ENCODE data around the gene GDI2. TPM values are rescaled to one million over a fixed set of nuclear protein-coding genes. Genes with fewer than 3 reads are reported as not detected.
A peak's percentile ranks its signal among the peaks of the same experiment; 100 is the strongest.
"Not testable (repeated sequence)": the region's sequence is repeated elsewhere in the genome, so short reads cannot be mapped to it uniquely, and the experiment has no call there.

GDI2 gene
- polyA plus RNA-seq: 100 to 1,000 TPM; 123 to 141 (median 140) TPM

- 0 to 1% (median 1%) methylated on average over 67 to 77 of the region's 77 CpGs for WGBS, 3 donors
- H3K27ac ChIP-seq (ENCODE audit: low read depth, low read length): peak within 1 kb of the TSS; percentile 88
Measured at GRCh38 chr10:5813341-5814109, at the start of gene GDI2. Gene GDI2 (minus strand): TSS chr10:5813434. CDS start chr10:5813258, 176 bp downstream.

- 95 to 98% (median 96%) methylated on average over 7 of the region's 7 CpGs for WGBS, 3 donors
- no peak overlapping the region for H3K27ac ChIP-seq (ENCODE audit: low read depth, low read length)
Measured at GRCh38 chr10:5862360-5862961, 49.2 kb upstream of the GDI2 start.

- 82 to 90% (median 87%) methylated on average over 7 of the region's 7 CpGs for WGBS, 3 donors
Measured at GRCh38 chr10:5860066-5860465, 46.8 kb upstream of the GDI2 start.

GRCh38 chr10:5858811-5859210 lies 45.6 kb upstream of the GDI2 start:
- H3K27ac ChIP-seq (ENCODE audit: low read depth, low read length): no peak overlapping the region
- WGBS, 3 donors: 86 to 95% (median 95%) methylated on average over 5 of the region's 5 CpGs

More at GRCh38 chr10:5860066-5860465, 46.8 kb upstream of the GDI2 start:
- H3K27ac ChIP-seq (ENCODE audit: low read depth, low read length): no peak overlapping the region

- no peak overlapping the region for H3K27ac ChIP-seq (ENCODE audit: low read depth, low read length)
- WGBS, 3 donors: 52 to 81% (median 72%) methylated on average over 7 of the region's 7 CpGs
Measured at GRCh38 chr10:5856701-5857004, 43.4 kb upstream of the GDI2 start.

GRCh38 chr10:5855979-5856700 lies 42.9 kb upstream of the GDI2 start:
- H3K27ac ChIP-seq (ENCODE audit: low read depth, low read length): no peak overlapping the region
- 75 to 91% (median 83%) methylated on average over 18 of the region's 18 CpGs for WGBS, 3 donors

- 66 to 74% (median 72%) methylated on average over 5 of the region's 5 CpGs for WGBS, 3 donors
- H3K27ac ChIP-seq (ENCODE audit: low read depth, low read length): no peak overlapping the region
Measured at GRCh38 chr10:5854131-5854475, 40.9 kb upstream of the GDI2 start.

- H3K27ac ChIP-seq (ENCODE audit: low read depth, low read length): not testable (repeated sequence)
- WGBS, 3 donors: 87 to 99% (median 95%) methylated on average over 4 of the region's 4 CpGs
Measured at GRCh38 chr10:5846667-5847066, 33.4 kb upstream of the GDI2 start.

GRCh38 chr10:5844345-5845055 lies 31.3 kb upstream of the GDI2 start:
- WGBS, 3 donors: 77 to 86% (median 84%) methylated on average over 13 of the region's 13 CpGs
- no peak overlapping the region for H3K27ac ChIP-seq (ENCODE audit: low read depth, low read length)

GRCh38 chr10:5843686-5844344 lies 30.6 kb upstream of the GDI2 start:
- WGBS, 3 donors: 61 to 79% (median 72%) methylated on average over 4 of the region's 4 CpGs
- H3K27ac ChIP-seq (ENCODE audit: low read depth, low read length): no peak overlapping the region

GRCh38 chr10:5841965-5842364 lies 28.7 kb upstream of the GDI2 start:
- WGBS, 3 donors: 94 to 95% (median 94%) methylated on average over 13 to 14 of the region's 14 CpGs
- H3K27ac ChIP-seq (ENCODE audit: low read depth, low read length): no peak overlapping the region

- no peak overlapping the region for H3K27ac ChIP-seq (ENCODE audit: low read depth, low read length)
- 40 to 48% (median 43%) methylated on average over 39 to 40 of the region's 40 CpGs for WGBS, 3 donors
Measured at GRCh38 chr10:5840314-5841307, 27.4 kb upstream of the GDI2 start.

- not testable (repeated sequence) for H3K27ac ChIP-seq (ENCODE audit: low read depth, low read length)
- WGBS, 3 donors: 90 to 96% (median 92%) methylated on average over 2 of the region's 2 CpGs
Measured at GRCh38 chr10:5836181-5836580, 22.9 kb upstream of the GDI2 start.

GRCh38 chr10:5835446-5836095 lies 22.3 kb upstream of the GDI2 start:
- 93 to 95% (median 94%) methylated on average over 15 of the region's 15 CpGs for WGBS, 3 donors
- H3K27ac ChIP-seq (ENCODE audit: low read depth, low read length): no peak overlapping the region

GRCh38 chr10:5833814-5834213 lies 20.6 kb upstream of the GDI2 start:
- WGBS, 3 donors: 55 to 62% (median 57%) methylated on average over 6 of the region's 6 CpGs
- H3K27ac ChIP-seq (ENCODE audit: low read depth, low read length): no peak overlapping the region

GRCh38 chr10:5832946-5833345 lies 19.7 kb upstream of the GDI2 start:
- no peak overlapping the region for H3K27ac ChIP-seq (ENCODE audit: low read depth, low read length)
- 81 to 92% (median 84%) methylated on average over 13 of the region's 13 CpGs for WGBS, 3 donors

- WGBS, 3 donors: 88 to 89% (median 89%) methylated on average over 8 of the region's 8 CpGs
- H3K27ac ChIP-seq (ENCODE audit: low read depth, low read length): no peak overlapping the region
Measured at GRCh38 chr10:5831446-5831782, 18.2 kb upstream of the GDI2 start.
